ENCODE data around the gene SMAD3.
A peak's percentile ranks its signal among the peaks of the same experiment; 100 is the strongest.

Gene SMAD3

DNA sequence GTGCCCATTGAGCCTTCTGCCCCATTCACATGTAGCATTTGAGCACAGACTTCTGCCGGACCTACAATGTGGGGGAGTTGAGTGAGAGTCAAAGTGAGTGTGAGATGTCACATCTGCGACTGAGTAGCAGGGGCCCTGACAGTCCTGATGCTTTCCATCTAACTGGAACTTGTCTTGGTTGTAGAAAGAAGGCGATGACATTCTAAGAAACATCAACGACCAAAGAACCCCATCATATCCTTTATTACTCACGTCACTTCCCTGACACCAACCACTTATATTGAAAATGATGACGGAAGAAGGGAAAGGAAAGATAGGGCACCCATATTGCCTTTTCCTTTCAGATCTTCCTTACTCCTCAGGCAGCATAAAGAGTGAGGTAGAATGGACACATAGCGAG, 30.5 kb downstream of the SMAD3 start:
- no peak for DNase-seq (ENCODE audit: low read depth in 1 of 2, low spot score in 1 of 2)

DNA sequence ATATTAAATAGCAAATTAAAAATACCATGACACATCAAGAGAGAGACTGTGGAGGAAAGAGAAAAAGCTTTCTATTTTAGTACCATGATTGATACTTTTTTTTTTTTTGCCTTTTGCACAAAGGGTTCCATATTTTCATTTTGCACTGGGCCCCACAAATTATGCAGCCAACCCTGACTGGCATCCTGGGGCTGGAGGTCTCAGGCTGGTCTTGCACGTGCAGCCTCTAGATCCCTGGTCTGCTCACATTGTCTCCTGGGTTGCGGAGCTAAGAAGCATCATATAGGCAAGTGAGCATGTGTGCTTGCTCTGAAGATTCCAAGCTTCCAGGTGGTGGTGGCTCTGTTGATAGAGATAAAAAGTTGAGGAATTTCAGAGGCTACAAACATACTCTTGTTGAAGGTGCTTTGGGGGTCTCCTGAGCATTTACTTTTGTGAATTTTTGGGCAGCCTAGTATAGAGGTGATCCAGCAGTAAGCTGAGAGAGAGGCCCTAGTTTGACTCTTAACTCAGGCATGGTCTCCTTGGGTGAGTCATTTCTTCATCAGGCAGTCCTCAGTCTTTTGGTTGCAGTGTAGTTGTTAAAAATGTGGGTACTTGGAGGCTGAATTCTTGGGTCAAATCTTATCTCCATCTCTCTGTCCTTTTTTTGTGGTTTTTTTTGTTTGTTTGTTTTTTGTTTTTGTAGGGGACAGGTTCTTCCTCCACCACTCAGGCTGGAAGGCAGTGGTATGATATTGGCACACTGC, 31.3 kb downstream of the SMAD3 start:
- no peak for DNase-seq (ENCODE audit: low read depth in 1 of 2, low spot score in 1 of 2)

DNA sequence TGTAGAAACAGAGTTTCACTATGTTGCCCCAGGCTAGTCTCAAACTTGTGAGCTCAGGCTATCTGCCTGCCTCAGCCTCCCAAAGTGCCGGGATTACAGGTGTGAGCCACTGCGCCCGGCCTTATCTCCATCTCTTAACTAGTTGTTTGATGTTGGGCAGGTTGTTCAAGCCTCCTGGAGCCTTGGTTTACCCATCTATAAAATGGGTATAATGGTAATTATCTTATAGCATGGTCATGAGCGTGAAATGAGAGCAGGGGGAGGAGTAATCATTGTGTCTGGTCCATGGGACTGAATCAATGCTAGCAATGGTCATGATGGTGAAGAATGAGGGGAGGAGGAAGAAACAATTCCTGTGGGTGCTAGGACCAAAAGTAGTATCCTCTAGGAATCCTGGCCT, 32.0 kb downstream of the SMAD3 start:
- DNase-seq (ENCODE audit: low read depth in 1 of 2, low spot score in 1 of 2): no peak

DNA sequence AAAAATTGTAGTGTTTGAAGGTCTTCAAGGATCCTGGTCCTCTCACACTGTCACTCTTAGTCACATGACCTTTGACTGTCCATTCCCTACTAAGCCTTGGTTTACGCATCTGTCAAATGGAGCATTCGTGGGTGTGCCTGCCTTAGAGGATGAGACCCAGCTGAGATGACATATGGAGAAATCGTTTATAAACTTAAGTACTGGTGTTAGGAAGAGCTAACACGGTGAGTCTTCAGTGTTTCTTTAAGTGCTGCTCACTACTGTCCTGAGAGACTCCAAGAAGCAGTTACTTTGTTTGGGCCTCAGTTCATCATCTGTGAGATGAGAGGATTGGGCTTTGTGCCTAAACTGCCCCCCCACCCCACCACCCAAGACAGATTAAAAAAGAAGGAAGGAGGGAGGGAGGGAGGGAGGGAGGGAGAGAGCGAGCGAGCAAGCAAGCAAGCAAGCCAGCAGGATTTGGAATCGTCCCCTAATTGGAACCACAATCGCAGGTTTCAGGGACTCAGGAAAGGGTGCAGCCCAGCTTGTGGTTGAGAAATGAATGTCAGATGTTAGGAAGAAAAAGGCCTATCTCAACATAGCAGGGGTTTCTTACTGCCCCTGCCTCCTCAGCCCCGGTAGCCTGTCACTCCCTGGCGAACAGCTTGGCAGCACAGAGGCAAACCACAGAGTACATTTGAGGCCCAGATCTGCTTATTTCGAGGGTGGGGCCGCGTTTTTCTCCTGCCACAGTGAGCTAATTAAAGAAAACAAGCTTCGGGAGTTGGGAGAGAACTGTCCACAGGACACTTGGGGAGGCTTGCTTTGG, 32.7 kb downstream of the SMAD3 start:
- DNase-seq (ENCODE audit: low read depth in 1 of 2, low spot score in 1 of 2): peak in 1 of 2 donors; percentile 17

DNA sequence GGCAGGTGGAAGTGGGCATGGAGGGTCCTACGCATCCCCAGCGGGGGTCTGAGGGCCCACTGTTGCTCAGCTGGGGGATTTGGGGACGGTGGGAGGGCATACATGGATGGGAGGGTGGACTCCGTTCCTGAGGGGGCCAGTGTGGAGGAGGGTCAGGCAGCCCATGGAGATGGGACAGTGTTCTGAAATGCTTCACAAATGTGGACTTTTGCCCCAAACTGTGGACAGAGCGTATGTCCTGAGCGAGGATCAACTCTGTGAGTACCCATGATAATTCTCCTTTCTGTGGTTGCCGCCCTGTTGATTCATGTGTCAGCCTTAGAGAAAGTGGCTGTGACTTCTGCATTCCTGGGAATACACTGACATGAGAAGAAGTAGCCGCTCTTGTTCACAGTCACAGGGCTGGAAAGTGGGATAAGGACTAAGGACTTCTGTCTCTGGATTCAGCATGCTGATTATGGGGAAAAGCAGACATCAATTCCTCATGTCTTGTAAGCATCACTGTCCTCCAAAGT, 33.4 kb downstream of the SMAD3 start:
- DNase-seq (ENCODE audit: low read depth in 1 of 2, low spot score in 1 of 2): no peak

DNA sequence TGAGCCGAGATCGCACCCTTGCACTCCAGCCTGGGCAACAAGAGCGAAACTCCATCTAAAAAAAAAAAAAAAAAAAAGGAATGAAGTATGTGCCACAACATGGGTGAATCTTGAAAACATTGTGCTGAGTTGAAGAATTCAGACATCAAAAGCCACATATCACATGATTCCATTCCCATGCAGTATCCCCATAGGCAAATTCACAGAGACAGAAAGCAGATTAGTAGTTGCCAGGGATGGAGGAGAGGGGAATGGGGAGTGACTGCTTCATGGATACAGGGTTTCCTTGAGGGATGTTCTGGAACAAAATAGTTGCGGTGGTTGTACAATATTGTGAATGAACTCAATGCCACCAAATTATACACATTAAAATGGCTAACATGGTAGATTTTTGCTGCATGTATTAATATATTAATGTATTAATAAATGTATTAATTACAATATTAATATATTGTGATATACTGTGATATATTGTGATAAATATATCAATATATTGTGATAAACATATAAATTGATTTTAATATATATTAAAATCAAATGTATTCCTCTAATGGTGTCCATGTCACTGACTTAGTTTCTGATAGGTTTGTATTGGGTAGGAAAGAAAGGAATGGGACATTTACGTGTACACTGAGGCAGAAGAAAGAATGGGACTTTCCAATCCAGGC, 34.9 kb downstream of the SMAD3 start:
- DNase-seq (ENCODE audit: low read depth in 1 of 2, low spot score in 1 of 2): no peak

DNA sequence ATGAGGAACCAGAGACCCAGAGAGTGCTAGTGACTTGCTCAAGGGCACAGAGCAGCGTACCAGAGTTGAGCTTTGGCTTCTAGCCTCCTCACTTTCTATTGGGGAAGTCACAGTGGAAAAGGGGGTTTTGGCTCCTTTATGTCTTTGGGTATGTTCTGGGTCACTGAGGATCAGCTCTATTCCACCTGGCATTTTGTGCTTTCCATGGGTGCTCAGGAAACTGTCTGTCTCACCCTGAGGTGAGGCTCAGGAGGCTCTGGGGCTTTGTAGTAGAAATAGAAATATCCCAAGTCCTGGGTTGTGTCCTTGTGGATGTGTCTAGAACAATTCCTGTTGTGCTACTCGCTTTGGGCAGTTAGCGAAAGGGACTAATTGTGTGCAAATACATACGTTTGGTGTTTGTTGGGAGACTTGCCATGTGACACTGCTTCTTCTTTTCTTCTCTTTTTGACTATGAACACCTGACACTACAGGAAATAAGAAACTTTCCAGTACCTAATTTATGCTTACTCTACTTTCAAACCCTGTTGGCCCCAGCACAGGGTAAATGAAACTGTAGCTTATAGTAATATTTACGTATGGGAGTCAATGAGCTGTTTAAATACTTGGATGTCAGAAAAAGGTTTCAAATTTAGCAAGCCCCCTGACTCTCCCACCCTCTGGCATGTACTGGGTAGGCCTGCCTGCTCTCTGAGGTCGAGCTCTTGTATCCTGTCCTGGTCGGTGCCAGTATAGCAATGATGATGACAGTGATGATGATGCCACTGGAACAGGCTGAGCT, 35.6 kb downstream of the SMAD3 start:
- peak in 1 of 2 donors; percentile 49 for DNase-seq (ENCODE audit: low read depth in 1 of 2, low spot score in 1 of 2)

DNA sequence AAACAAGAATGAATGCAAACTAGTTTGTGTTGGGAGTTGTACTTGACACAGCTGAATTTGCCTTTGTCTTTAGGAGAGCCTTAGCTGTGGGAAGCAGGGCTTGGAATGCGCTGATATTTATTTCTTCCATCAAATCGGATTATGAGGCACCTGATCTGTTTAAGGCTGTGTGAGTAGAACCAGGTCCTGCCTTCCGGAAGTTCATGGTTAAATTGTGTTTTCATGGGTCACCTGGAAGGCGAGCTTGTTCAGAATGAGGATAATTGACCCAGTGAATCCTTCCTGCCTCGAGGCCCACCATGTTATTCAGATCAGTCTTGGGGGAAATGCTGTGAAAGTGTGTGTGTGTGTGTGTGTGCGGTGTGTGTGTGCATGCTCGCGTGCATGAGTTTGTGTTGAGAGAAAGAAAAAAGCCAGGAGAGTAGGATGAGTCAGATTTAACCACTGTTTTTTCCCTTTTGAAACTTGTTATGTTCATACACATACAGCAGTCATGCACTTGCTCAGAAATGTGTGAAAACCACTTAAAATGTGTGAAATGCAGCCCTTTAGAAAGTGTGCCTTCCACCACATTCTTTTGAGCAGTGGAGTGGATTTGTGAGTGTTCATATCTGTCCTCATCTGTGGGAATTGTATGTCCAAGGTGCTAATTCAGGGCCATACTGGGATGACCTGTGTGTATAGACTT, 36.7 kb downstream of the SMAD3 start:
- DNase-seq (ENCODE audit: low read depth in 1 of 2, low spot score in 1 of 2): peak in 1 of 2 donors; percentile 25

DNA sequence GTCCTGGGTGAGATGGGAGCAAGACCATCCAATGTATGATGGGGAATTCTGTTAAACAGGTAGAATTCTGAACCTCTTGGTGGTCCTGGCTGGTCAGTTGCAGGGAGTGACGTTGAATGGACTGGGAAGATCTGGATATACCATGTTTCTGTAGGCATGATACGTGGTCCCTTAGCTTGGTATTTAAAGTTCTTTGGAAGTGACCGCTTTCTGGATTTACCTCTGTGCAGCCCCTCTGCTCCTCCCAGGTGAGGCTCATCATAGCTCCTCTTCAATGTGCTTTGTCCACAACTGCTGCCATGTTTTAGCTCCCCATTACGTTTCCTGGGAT, 37.2 kb downstream of the SMAD3 start:
- no peak for DNase-seq (ENCODE audit: low read depth in 1 of 2, low spot score in 1 of 2)

DNA sequence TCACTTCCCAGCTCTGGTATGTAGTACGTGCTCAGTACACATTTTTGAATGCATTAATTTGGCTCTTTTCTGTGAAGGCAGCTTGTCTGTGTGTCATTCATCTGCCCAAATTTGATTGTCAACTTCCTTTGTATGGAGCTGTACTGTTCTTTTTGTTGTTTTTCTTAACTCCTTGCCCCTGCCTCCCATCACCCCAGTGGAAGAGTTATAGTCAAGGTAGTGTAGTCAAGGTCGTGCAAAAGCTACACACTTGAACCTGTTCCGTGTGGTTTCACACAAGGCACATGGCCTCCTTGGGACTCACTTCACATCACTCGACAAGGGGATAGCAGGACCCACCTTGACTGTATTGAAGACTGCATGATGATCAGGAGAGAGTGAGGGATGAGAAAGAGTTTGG, 37.6 kb downstream of the SMAD3 start:
- no peak for DNase-seq (ENCODE audit: low read depth in 1 of 2, low spot score in 1 of 2)

DNA sequence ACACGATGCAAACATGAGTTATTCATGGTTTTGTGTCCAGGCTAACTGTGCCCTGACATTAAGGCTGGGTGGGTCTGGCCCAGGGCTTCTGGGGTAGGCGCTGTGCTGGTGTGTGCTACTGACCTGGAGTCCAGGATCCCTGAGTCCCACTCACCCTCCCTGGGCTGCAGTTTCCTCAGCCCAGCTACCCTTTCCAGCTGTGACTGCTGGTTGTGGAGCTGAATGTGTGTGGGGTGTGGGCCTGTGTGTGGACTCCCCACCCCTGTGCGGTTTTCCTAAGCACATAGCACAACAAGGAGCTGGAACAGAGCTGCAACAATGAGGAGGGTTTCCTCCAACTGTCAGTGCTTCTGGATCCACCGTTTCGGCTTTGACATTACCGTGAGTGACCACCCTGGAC, 38.0 kb downstream of the SMAD3 start:
- no peak for DNase-seq (ENCODE audit: low read depth in 1 of 2, low spot score in 1 of 2)

DNA sequence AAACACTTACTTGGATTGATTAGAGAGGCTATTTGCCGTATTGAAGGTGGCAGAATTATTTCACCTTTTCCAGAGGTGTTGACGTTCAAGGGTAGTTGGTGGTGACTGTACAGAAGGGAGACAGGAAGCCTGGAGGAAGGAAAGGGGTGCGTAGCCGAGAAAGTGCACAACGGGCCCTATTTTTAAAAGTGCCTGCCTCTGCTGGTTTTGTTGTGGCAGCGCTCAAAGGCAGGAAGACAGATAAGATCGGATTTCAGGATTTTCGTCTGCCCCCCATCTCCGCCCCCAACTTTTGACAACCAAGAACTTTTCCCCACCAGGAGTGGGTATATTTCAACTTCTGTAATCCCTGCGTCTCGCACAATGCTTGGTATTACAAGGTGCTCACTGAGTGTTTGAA, 38.5 kb downstream of the SMAD3 start:
- no peak for DNase-seq (ENCODE audit: low read depth in 1 of 2, low spot score in 1 of 2)

DNA sequence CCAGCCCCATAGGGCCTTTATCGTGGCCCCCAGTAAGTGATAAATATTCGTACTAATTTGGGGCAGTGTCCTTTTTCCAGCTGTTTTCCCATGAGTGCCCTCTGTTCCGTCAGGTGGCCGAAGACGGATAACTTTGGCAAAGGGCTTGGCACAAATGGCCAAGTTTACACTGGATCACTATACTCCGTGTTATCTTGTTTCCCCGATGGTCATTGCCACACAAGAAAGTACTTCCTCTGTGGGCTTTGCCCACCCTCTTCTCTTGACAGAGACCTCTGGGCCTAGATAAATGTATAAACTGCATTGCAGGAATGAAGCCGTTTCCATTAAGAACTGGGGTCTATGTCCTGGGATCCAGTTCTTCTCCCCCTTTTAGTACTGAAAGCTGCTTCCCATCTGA, 39.1 kb downstream of the SMAD3 start:
- DNase-seq (ENCODE audit: low read depth in 1 of 2, low spot score in 1 of 2): no peak

DNA sequence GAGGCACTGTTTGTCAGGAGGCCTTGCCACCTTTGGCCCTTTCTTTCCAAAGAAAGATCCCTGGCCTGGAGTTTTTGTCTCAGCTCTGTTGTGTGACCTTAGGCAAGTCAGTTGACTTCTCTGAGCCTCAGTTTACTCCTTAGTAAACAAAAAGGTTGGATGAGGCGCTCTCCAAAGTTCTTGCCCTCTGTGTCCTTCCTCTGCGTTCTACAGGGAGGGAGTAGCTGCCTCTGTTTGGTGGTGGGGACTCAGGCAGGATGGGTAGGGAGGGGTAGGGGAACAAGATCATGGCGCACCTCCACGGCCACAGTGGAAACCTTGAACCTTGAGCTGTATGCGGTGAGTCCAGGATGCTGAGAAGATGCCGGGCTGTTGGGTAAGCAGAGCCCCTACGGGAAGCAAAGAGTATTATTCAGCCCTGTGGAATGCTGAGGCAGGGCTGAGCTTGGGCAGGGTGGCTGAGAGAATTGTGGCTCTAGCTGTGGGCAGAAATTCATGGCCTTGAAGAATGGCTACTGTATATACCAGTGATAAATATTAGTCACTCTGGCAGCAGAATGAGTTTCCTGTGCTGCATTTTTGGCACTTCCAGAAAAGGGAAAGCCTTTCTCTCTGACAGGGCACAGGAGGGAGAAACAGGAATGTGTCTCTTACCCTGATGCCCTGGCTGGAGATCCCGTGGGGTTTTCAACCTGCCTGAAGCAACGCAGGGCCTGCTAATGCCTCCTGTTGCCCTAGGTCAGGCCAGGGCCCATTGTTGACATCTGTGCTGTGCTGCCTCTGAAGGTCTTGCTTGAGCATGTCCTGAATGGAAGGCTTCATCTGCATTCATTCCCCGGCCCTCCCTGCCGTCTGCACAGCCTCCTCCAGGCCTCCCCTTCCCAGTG, 39.9 kb downstream of the SMAD3 start:
- no peak for DNase-seq (ENCODE audit: low read depth in 1 of 2, low spot score in 1 of 2)

DNA sequence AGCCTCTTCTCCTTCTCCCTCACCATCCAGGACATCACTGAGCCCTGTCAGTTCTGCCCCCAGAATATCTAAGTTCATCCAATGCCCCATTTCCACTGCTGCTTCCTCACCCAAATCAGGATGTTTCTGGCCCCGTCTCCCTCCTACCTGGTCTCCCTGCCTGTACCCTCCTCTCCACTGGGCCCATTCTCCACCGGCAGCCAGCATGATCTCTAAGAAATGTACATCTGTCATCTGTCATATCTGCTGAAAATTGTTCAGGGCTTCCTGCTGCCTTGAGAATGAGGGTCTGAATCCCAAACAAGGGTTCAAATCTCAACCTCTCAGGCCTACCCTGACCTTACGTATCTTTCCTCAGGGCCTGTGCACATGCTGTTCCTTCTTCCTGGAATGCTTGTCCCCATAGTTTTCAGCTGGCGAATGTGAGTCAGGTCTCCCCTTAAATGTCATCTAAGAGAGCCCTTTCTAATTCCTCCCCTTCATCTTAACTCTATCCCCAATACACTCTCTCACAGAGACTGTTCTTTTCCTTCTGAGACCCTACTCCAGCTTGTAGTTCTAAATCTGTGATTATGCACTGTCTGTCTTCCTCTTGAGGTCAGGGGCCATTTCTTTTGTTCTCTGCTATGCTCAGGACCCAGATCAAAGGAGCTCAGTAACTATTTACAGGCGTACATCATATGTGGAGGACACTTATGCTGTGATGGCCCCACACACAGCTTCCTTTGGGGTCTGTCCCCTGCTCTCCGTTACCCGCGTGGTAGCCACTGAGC, 40.8 kb downstream of the SMAD3 start:
- no peak for DNase-seq (ENCODE audit: low read depth in 1 of 2, low spot score in 1 of 2)

DNA sequence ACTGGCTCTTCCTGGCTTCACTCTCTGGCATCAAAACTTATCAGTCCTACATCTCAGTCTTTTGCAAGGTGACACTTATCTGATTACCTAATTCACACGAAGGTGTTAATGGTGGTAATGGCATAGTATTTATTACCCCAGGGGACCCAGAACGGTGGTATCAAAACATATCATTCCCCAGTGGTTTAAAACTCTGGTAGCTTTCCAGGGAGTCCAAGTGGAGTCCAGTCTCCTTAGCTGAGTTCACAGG, 41.3 kb downstream of the SMAD3 start:
- DNase-seq (ENCODE audit: low read depth in 1 of 2, low spot score in 1 of 2): no peak

DNA sequence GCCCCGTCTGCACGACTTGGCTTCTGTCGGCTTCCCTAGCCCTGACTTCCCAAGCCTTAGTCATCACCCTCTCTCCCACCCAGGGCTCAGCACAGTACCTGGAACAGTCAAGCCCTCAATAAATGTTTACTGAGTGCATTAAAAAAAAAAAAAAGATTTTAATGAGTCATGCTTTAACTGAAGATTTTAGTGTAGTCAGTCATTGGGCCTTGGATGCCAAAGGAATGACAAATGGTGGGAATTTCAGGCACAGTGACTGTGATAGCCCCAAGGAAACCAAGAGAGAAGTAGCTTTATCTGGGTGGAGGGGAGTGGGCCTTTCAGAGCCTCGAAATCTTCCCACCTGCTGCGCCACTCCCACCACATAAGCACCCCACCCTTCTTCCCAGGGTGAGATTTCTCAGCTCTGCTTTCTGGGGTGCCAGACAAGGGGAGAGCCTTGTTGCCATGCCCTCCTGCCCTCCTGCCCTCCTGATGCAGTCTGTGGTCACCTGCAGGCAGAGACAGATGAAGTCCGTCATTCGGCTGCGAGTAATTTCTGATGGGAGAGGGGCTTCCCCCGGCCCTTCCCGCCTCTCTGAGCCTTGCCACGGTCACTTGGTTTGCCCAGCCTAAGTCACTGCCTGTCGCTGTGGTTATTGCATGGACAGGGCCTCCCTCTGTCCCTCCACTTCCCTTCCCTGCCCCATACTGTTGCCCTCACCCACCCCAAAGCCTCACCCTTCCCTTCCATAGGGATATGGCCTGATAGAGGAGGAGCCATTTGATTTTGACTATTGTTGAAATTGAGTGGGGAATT, 41.8 kb downstream of the SMAD3 start:
- no peak for DNase-seq (ENCODE audit: low read depth in 1 of 2, low spot score in 1 of 2)

Measured in activated T-helper 1 cell treated with anti-CD3 and anti-CD28 coated beads, Interleukin-2, amount 50 U/mL, for 16 hours (primary cell).